Epithelial cell of esophagus (primary cell): ENCODE results near the gene ZNF680.

Experiments
- DNase-seq: peaks from one replicate; pipeline ENCODE4 v3.0.0; 2010; ENCODE audit warnings: low read depth
- H3K4me3 ChIP-seq: 2 replicates; pipeline ENCODE4 v1.5.1; 2011; ENCODE audit warnings: mild to moderate bottlenecking, low read length, control low read depth
- TF ChIP-seq, protein P1 (sequence below): IDR thresholded peaks from 2 replicates; pipeline ENCODE4 v1.5.1; 2011; ENCODE audit warnings: low read depth, mild to moderate bottlenecking, low read length, control low read depth, inconsistent platforms; ENCODE audit not compliant: insufficient read depth; ENCODE audit errors: missing control alignments

ZNF680 gene

DNA sequence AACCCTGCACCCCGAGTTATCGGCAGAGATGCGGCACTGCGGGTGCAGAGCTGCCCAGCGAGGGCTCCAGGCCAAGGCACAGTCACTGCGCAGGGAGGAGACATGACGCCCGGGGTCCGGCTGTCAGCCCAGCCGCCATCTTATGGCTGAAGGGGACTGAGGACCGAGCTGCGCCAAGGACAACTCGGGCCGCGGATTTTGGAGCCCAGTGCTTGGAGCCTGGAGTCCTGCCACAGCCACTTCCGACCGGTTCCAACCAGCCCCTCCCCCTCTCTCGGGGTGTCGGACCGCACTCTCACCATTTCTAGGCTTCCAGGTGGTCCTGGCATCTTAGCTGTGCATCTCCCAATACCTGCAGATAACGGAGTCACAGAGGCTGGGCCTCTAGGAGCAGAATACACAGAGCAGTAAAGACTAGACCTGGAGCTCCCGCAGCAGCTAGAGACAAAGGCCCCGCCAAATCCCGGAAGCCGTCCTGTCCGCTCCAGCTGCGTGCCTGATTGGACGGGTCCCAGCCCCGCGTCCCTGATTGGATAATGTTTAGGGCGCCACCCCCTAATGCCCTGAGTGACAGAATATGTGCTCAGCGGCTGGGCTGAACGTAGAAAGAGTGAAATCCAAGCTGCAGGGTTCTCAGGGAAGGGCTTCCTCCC, at the start of gene ZNF680:
ZNF680 (minus strand) TSS at position 446 of the 653 bp plus-strand sequence; CDS start at position 329, 117 bp downstream.
- TF ChIP-seq, protein P1, sequence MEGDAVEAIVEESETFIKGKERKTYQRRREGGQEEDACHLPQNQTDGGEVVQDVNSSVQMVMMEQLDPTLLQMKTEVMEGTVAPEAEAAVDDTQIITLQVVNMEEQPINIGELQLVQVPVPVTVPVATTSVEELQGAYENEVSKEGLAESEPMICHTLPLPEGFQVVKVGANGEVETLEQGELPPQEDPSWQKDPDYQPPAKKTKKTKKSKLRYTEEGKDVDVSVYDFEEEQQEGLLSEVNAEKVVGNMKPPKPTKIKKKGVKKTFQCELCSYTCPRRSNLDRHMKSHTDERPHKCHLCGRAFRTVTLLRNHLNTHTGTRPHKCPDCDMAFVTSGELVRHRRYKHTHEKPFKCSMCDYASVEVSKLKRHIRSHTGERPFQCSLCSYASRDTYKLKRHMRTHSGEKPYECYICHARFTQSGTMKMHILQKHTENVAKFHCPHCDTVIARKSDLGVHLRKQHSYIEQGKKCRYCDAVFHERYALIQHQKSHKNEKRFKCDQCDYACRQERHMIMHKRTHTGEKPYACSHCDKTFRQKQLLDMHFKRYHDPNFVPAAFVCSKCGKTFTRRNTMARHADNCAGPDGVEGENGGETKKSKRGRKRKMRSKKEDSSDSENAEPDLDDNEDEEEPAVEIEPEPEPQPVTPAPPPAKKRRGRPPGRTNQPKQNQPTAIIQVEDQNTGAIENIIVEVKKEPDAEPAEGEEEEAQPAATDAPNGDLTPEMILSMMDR, result no peak
- peak within 1 kb of the TSS; percentile 82 for H3K4me3 ChIP-seq
- peak; percentile 95 for DNase-seq

DNA sequence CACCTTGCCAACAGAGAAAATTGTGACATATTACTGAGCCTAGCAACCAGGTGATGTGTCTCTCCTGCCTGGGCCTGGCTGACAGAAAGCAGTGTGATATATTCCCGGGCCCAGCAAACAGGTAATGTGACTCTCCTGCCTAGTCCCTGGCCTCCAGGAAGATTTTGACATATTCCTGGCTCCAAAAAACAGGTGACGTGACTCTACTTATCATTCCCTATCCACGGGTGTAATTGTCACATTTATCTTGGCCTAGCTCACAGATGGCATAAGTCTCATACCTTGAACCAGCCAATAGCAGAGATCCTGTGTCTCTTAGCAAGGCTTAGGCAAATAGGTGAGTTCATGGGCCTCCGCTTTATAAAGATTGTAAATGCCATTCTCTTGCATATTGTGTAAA, 49.6 kb upstream of the ZNF680 start:
- TF ChIP-seq, protein P1, result no peak
- DNase-seq, result no peak
- H3K4me3 ChIP-seq, result no peak overlapping the region

- no peak overlapping the region for H3K4me3 ChIP-seq
- DNase-seq, result no peak
- TF ChIP-seq, protein P1, result no peak
These were observed 48.8 kb upstream of the ZNF680 start for GRCh38 chr7:64611717-64612116.

DNA sequence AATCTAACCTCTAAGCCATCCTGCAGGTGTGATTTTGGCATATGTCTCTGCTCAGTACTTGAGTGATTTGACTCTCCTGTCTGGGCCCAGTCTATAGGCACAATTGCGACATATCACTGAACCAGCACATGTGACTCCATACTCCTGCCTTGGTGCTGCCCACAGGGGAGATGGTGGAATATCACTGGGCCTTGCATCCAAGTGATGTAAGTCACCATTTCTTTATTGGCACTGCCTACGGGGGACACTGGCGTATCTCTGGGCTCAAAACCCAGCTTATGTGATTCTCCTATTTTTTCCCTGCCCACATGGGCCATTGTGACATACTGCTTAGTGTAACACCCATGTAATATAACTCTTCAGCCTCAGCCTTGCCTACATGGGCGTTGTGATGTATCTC, 48.1 kb upstream of the ZNF680 start:
- DNase-seq, result no peak
- TF ChIP-seq, protein P1, result no peak
- H3K4me3 ChIP-seq, result no peak overlapping the region

DNA sequence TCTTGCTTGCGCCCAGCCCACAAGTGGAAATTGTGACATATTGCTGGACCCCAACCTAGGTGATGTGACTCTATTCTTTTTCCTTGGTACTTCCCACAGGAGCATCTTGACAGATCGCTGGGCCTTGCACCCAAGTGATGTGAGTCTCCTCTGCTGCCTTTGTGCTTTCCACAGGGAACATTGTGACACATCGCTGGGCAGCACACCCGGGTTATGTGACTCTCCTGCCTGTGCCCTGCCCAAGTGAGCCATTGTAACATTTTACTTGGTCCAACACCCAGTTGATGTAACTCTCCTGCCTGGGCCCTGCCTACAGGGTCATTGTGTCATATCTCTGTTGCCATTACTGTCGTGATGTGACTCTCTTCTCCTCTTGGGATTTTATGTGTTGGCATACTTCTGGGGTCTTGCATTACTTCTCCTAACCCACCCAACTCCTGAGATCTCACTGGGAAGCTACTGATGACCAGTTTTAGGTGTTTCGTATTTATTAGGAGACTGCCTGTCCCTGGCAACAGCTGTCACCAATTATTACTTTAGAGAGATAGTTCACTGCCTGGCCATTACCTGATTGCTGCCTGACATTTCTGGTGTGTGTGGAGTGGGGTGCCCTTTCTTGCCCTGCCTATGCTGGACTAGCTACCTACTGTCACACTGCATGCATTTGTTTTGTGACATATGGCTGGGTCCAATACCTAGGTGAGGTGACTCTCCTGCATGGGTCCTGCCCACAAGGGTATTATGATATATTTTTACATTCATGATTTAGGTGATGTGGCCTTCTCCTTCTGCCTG, 45.4 kb upstream of the ZNF680 start:
- TF ChIP-seq, protein P1, result no peak
- H3K4me3 ChIP-seq, result no peak overlapping the region
- no peak for DNase-seq

- no peak overlapping the region for H3K4me3 ChIP-seq
- TF ChIP-seq, protein P1, result no peak
- no peak for DNase-seq
These were observed 43.5 kb upstream of the ZNF680 start for GRCh38 chr7:64606385-64606784.
